K562 (cell line): Measurements from ENCODE around the gene LRRIQ4. TPM values are rescaled to one million over a fixed set of nuclear protein-coding genes. Genes with fewer than 3 reads are reported as not detected.

Source experiments
- ATAC-seq: fragments of 200-7000 bp; cut with Tn5 transposase; 3 replicates; pipeline ENCODE4 v1.9.1; 2020; ENCODE audit warnings: moderate library complexity
- BruUV-seq: library from RNA; stranded (reverse); fragments of 400-500 nt; replicated peaks from 2 replicates; lab custom pipeline; 2021; lab: Mats Ljungman, UMichigan
- CTCF ChIA-PET: fragments of 300-600 bp; formaldehyde crosslinking; extraction: SDS; loops from one replicate; lab custom pipeline; 2021; ENCODE audit warnings: low intra/inter-chr PET ratio; lab: Yijun Ruan, JAX
- POLR2A ChIA-PET: fragments of 300-600, 350-650 bp; sonication (Branson Sonifier 250); formaldehyde crosslinking; extraction: SDS; loops from one replicate; lab custom pipeline; 2021; ENCODE audit warnings: antibody characterized with exemption, inconsistent platforms; lab: Yijun Ruan, JAX
- DNase-seq, 4 experiments: peaks; one replicate each; pipeline versions ENCODE4 v3.0.0 to v3.0.0-alpha.2; 2011 to 2018; ENCODE audit warnings: low spot score in 3 of 4, mixed read lengths in 3 of 4; ENCODE audit errors: extremely low read depth in 1 of 4
- FAIRE-seq: peaks from 2 replicates; lab custom pipeline; 2011; peaks lifted over from hg19 to GRCh38; lab: Jason Lieb, UNC
- H2AFZ ChIP-seq: 2 replicates; pipeline ENCODE4 v1.6.0; 2011; ENCODE audit warnings: low read depth, low read length, control low read depth, inconsistent platforms
- H3K27ac ChIP-seq: fragments of 200-600 bp; 3 replicates; pipeline ENCODE4 v1.8.0; 2011; ENCODE audit warnings: low read depth, mild to moderate bottlenecking, control low read depth, inconsistent platforms, low read length, moderate library complexity, mixed read lengths; ENCODE audit errors: extremely low read depth
- H3K27me3 ChIP-seq, 2 experiments: fragments of 300-600 bp in 1 of 2; 2 replicates in 1 of 2; 3 replicates in 1 of 2; pipeline versions ENCODE4 v1.6.0 to v1.8.0; 2011; ENCODE audit warnings: inconsistent platforms in 2 of 2, low read length in 2 of 2, mild to moderate bottlenecking in 1 of 2, mixed read lengths in 1 of 2, moderate library complexity in 1 of 2; ENCODE audit not compliant: control insufficient read depth in 2 of 2, insufficient read depth in 2 of 2
- H3K36me3 ChIP-seq: fragments of 300-600 bp; 3 replicates; pipeline ENCODE4 v1.8.0; 2011; ENCODE audit warnings: mild to moderate bottlenecking, low read length, inconsistent platforms; ENCODE audit not compliant: control insufficient read depth, insufficient read depth
- H3K4me1 ChIP-seq, 2 experiments: fragments of 200-600 bp in 1 of 2; replicated peaks in 1 of 2; 2 replicates in 1 of 2; 3 replicates in 1 of 2; pipeline versions ENCODE4 v1.5.1 to v1.8.0; 2011; ENCODE audit warnings: inconsistent platforms in 2 of 2, low read length in 2 of 2, mild to moderate bottlenecking in 1 of 2, mixed read lengths in 1 of 2, moderate library complexity in 1 of 2; ENCODE audit not compliant: control insufficient read depth in 2 of 2, insufficient read depth in 2 of 2
- H3K4me2 ChIP-seq: 2 replicates; pipeline ENCODE4 v1.6.1; 2011; ENCODE audit warnings: low read length, control low read depth, inconsistent platforms, mixed read lengths; ENCODE audit not compliant: insufficient read depth
- H3K4me3 ChIP-seq: fragments of 200-600 bp; sonication (generic), shearing (Covaris generic); 2 replicates; pipeline ENCODE4 v1.5.1; 2016; ENCODE audit warnings: control low read depth, inconsistent platforms
- H3K79me2 ChIP-seq: fragments of 200-600 bp; 3 replicates; pipeline ENCODE4 v1.8.0; 2011; ENCODE audit warnings: low read length, inconsistent platforms; ENCODE audit not compliant: control insufficient read depth, insufficient read depth
- H3K9ac ChIP-seq, 2 experiments: 2 replicates each; pipeline versions ENCODE4 v1.6.0 to v1.6.1; 2011; ENCODE audit warnings: low read depth in 2 of 2, low read length in 2 of 2, control low read depth in 1 of 2, inconsistent platforms in 1 of 2, mild to moderate bottlenecking in 1 of 2, mixed read lengths in 1 of 2; ENCODE audit not compliant: insufficient read depth in 1 of 2
- H3K9me1 ChIP-seq: one replicate; pipeline ENCODE4 v1.6.0; 2011; ENCODE audit warnings: inconsistent platforms, mild to moderate bottlenecking, low read length, moderate library complexity; ENCODE audit not compliant: control insufficient read depth, insufficient read depth
- H3K9me3 ChIP-seq: replicated peaks from 2 replicates; pipeline ENCODE4 v1.5.1; 2011; ENCODE audit warnings: low read depth, low read length, inconsistent platforms; ENCODE audit not compliant: control insufficient read depth, insufficient read depth
- H4K20me1 ChIP-seq: replicated peaks from 2 replicates; pipeline ENCODE4 v1.6.1; 2011; ENCODE audit warnings: low read length, inconsistent platforms, mixed read lengths; ENCODE audit not compliant: control insufficient read depth, insufficient read depth
- C11orf30 ChIP-seq: fragments of 450-650 bp; IDR thresholded peaks from 2 replicates; pipeline ENCODE4 v1.6.1; 2016; ENCODE audit warnings: low read depth, mild to moderate bottlenecking
- CBFA2T2 ChIP-seq: fragments of 450-650 bp; conservative IDR thresholded peaks from 2 replicates; pipeline ENCODE4 v1.6.1; 2017; ENCODE audit warnings: mild to moderate bottlenecking
- CBFA2T3 ChIP-seq: fragments of 450-650 bp; IDR thresholded peaks from 2 replicates; pipeline ENCODE4 v1.6.1; 2017
- GATA2 ChIP-seq: sonication (generic); formaldehyde crosslinking; IDR thresholded peaks from 2 replicates; pipeline ENCODE4 v1.4.0; 2020; ENCODE audit warnings: mild to moderate bottlenecking, missing genetic modification reagents
- MAFG ChIP-seq: fragments of 450-650 bp; conservative IDR thresholded peaks from 2 replicates; pipeline ENCODE4 v1.6.1; 2016; ENCODE audit warnings: missing genetic modification characterization, missing compliant biosample characterization
- RFX1 ChIP-seq: fragments of 450-650 bp; IDR thresholded peaks from 2 replicates; pipeline ENCODE4 v1.6.1; 2016; ENCODE audit warnings: mild to moderate bottlenecking, moderate library complexity
- SUPT5H ChIP-seq: fragments of 450-650 bp; IDR thresholded peaks from 2 replicates; pipeline ENCODE4 v1.6.1; 2016
- WGBS: fragments of 100-300 bp; shearing (Covaris generic); methylation state at CpG from one replicate; pipeline ENCODE4 v1.1.6; 2016; ENCODE audit warnings: low coverage, mixed read lengths; ENCODE audit not compliant: insufficient coverage; ENCODE audit errors: missing lambda C conversion rate; 5-methylcytosine and 5-hydroxymethylcytosine counted together
- in situ Hi-C: fragments of 300-500 bp; cut with MboI; formaldehyde crosslinking; loops from 4 replicates; pipeline ENCODE4 v1.15.0; 2018; ENCODE audit warnings: inconsistent platforms, mixed read lengths
- intact Hi-C: fragments of 100-400 bp; cut with micrococcal nuclease; formaldehyde crosslinking; loops from 2 replicates; pipeline ENCODE4 v1.14.2; 2022
- polyA plus RNA-seq, 8 experiments: library from polyadenylated mRNA; depleted of rRNA in 4 of 8; stranded (reverse) in 5 of 8; unstranded in 3 of 8; fragments of >200 nt; fragmentation: Nextera tagmentation in 2 of 8; fragmentation: Illumina TruSeq in 1 of 8; extraction: Ambion mirVana in 2 of 8; extraction: Trizol in 1 of 8; gene quantifications; 2 replicates each; pipeline versions ENCODE4 v1.2.1 to v1.2.3, GENCODE V29; 2011 to 2014; ENCODE audit warnings: inconsistent platforms in 1 of 8, missing spikeins in 1 of 8
- total RNA-seq, 7 experiments: library from RNA; depleted of rRNA in 6 of 7; stranded (reverse); fragments of >200 nt in 6 of 7; fragmentation: Illumina TruSeq in 2 of 7; extraction: Trizol in 2 of 7; gene quantifications; 2 replicates each; pipeline versions ENCODE4 v1.2.1 to v1.2.3, GENCODE V29; 2011 to 2021; ENCODE audit warnings: low replicate concordance in 1 of 7
- TF ChIP-seq, protein P1 (sequence below): fragments of 450-650 bp; formaldehyde crosslinking; IDR thresholded peaks from 2 replicates; pipeline ENCODE4 v1.4.0; 2022; ENCODE audit warnings: missing genetic modification characterization
- TF ChIP-seq, protein P2 (sequence below): fragments of 250-450 bp; sonication (Bioruptor Pico); IDR thresholded peaks from 2 replicates; pipeline ENCODE4 v1.5.0; 2020; ENCODE audit warnings: mild to moderate bottlenecking
- TF ChIP-seq, protein P3 (sequence below): fragments of 250-450 bp; sonication (Bioruptor Pico); IDR thresholded peaks from 2 replicates; pipeline ENCODE4 v1.8.0; 2022; ENCODE audit warnings: inconsistent platforms, mild to moderate bottlenecking, moderate library complexity, borderline replicate concordance
- TF ChIP-seq, protein P4 (sequence below), 2 experiments: fragments of 450-650 bp in 1 of 2; sonication (generic) in 1 of 2; formaldehyde crosslinking in 1 of 2; IDR thresholded peaks in 1 of 2; conservative IDR thresholded peaks in 1 of 2; 2 replicates each; pipeline versions ENCODE4 v1.6.1 to v1.8.1; 2016 to 2023; ENCODE audit warnings: mild to moderate bottlenecking in 2 of 2, moderate library complexity in 2 of 2, inconsistent platforms in 1 of 2, missing genetic modification reagents in 1 of 2

Gene LRRIQ4
- total and polyA plus RNA-seq, 9 of the 15 experiments (the other 6 are each of a cell fraction or from before 2014, with no cell fraction given), result not detected

DNA sequence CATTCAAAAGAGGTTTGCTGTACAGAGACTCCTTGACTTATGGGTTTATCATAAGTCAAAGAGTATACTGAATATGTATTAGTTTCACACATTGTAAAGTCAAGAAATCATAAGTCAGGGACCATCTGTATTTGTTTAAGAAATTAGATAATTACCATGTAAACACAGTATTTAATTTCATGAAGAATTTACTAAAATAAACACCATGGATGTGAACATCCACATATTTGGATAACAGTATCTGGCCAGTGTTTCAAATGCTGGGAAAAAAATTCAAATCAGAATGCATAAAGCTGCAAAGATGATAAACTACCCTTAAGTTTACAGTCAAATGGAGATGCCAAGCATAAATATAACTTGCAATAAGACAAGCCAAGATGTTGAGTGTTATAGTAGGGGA, 22.5 kb upstream of the LRRIQ4 start (continued):
- TF ChIP-seq, protein P1, sequence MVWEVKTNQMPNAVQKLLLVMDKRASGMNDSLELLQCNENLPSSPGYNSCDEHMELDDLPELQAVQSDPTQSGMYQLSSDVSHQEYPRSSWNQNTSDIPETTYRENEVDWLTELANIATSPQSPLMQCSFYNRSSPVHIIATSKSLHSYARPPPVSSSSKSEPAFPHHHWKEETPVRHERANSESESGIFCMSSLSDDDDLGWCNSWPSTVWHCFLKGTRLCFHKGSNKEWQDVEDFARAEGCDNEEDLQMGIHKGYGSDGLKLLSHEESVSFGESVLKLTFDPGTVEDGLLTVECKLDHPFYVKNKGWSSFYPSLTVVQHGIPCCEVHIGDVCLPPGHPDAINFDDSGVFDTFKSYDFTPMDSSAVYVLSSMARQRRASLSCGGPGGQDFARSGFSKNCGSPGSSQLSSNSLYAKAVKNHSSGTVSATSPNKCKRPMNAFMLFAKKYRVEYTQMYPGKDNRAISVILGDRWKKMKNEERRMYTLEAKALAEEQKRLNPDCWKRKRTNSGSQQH (CRISPR knock-in tag), result no peak
- TF ChIP-seq C11orf30 (no peak), RFX1 (no peak)
- TF ChIP-seq, protein P2, sequence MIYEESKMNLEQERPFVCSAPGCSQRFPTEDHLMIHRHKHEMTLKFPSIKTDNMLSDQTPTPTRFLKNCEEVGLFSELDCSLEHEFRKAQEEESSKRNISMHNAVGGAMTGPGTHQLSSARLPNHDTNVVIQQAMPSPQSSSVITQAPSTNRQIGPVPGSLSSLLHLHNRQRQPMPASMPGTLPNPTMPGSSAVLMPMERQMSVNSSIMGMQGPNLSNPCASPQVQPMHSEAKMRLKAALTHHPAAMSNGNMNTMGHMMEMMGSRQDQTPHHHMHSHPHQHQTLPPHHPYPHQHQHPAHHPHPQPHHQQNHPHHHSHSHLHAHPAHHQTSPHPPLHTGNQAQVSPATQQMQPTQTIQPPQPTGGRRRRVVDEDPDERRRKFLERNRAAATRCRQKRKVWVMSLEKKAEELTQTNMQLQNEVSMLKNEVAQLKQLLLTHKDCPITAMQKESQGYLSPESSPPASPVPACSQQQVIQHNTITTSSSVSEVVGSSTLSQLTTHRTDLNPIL (CRISPR knock-in tag), result no peak

DNA sequence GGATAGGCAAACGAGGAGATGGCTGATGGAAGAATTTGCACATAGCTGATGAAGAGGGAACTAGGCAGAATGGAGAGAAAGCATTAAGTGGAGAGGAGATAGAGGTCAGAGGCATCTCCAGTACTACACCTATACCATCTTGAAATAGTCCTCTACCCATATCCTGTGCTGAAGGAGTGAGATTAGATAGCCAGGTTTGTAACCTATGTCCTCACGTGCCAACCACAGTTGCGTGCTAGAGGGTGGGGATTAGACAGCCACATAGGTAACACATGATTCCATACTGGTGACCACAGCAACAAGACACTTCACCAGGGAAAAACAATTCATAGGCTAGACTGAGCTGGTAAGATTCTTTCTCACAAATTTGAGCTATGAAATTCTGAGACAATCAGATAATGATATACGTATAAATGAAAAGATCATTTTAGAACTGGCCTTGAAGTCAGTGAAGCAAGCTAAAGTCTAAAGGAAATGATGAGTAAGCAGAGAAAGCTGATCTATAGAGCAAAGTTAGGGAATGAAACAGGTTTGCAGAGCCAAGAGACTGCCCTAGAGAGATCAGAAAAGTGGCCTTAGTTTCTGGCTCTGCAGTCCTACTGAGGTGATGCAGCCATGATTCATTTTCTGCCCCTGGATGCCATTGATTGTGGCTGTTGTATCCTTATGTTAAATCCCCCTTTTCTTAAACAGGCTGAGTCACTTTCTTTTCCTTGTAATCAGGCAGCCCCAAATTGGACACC, 21.8 kb upstream of the LRRIQ4 start:
- ChIA-PET CTCF (no interaction called here), POLR2A (interaction anchor here (0.6 to 1.9 kb wide), 2 partner anchors 10 to 1710 kb away, joined by 3 to 6 read pairs; no protein-coding TSS in a partner anchor)
- Histone ChIP-seq H3K79me2 (no peaks in the 10 kb centered on the region), H4K20me1 (no peaks in the 10 kb centered on the region), H3K4me3 (no peak overlapping the region), H3K9ac (no peak overlapping the region), H3K9me1 (no peaks in the 10 kb centered on the region), H3K36me3 (peaks cover 46% of the 10 kb centered on the region), H3K4me2 (no peak overlapping the region), H3K9me3 (no peaks in the 10 kb centered on the region), H3K4me1 (no peaks in the 10 kb centered on the region; a peak in 1 of 5 replicates), H2AFZ (no peak overlapping the region), H3K27me3 (no peaks in the 10 kb centered on the region), H3K27ac (no peak overlapping the region)
- ATAC-seq (peak; percentile 70), DNase-seq (no peak), FAIRE-seq (no peak)
- in situ Hi-C loops, result no loop called here
- WGBS, result 50% methylated on average over 4 of the region's 4 CpGs
- intact Hi-C loops, result no loop called here
- BruUV-seq, result no TSS peak
- TF ChIP-seq, protein P3, sequence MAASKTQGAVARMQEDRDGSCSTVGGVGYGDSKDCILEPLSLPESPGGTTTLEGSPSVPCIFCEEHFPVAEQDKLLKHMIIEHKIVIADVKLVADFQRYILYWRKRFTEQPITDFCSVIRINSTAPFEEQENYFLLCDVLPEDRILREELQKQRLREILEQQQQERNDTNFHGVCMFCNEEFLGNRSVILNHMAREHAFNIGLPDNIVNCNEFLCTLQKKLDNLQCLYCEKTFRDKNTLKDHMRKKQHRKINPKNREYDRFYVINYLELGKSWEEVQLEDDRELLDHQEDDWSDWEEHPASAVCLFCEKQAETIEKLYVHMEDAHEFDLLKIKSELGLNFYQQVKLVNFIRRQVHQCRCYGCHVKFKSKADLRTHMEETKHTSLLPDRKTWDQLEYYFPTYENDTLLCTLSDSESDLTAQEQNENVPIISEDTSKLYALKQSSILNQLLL (CRISPR knock-in tag), result no peak
- TF ChIP-seq MAFG (peak; percentile 46; the same call in 1 of the 2 replicates), SUPT5H (peak; percentile 17; the same call in 1 of the 2 replicates), C11orf30 (peak; percentile 62), CBFA2T2 (0 out of 2 replicates have a peak, but pooled peaks have one; percentile 2), GATA2 (no peak), CBFA2T3 (peak; percentile 25; the same call in 1 of the 2 replicates)
- TF ChIP-seq, protein P4, sequence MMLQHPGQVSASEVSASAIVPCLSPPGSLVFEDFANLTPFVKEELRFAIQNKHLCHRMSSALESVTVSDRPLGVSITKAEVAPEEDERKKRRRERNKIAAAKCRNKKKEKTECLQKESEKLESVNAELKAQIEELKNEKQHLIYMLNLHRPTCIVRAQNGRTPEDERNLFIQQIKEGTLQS (IDR thresholded peaks at IDR 0.05), result no peak
- TF ChIP-seq, protein P4 (CRISPR knock-in tag; conservative IDR thresholded peaks at IDR 0.05), result no peak
